ES-I3 (cell line): Measurements from ENCODE around the gene SDCCAG8.

Experiments
- H3K36me3 ChIP-seq: 2 replicates; pipeline ENCODE4 v1.6.1; 2013; ENCODE audit warnings: mild to moderate bottlenecking, low read length, control low read depth, moderate library complexity; ENCODE audit not compliant: insufficient read depth
- H3K4me1 ChIP-seq: 2 replicates; pipeline ENCODE4 v1.6.1; 2013; ENCODE audit warnings: mild to moderate bottlenecking, control low read depth, low read length; ENCODE audit not compliant: insufficient read depth
- H3K9ac ChIP-seq: 2 replicates; pipeline ENCODE4 v1.6.1; 2013; ENCODE audit warnings: low read depth, mild to moderate bottlenecking, low read length, moderate library complexity
- H3K9me3 ChIP-seq: 2 replicates; pipeline ENCODE4 v1.6.1; 2013; ENCODE audit warnings: mild to moderate bottlenecking, low read length, moderate library complexity; ENCODE audit not compliant: control insufficient read depth, insufficient read depth

Gene SDCCAG8

DNA sequence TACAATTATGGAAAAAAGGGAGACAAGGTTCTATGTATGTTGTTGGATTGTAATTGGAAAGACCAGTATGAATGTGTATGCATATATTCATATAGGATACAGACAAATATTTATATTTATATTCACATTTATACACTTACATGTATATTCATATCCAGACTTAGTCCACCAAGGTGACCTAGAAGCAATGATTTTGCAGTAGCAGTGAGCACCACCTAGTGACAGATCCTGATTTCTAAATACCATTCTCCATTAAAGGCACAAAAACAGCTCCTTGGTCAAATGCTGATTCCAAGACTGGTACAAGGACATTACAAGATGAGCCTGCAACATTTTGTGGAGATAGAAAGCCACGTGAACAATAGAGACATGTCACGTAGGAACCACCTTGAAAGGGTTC lies 153.4 kb downstream of the SDCCAG8 start:
- Histone ChIP-seq H3K9ac (no peak overlapping the region), H3K36me3 (no peaks in the 10 kb centered on the region), H3K9me3 (no peaks in the 10 kb centered on the region), H3K4me1 (peaks cover 22% of the 10 kb centered on the region; the same call in 1 of the 2 replicates)

DNA sequence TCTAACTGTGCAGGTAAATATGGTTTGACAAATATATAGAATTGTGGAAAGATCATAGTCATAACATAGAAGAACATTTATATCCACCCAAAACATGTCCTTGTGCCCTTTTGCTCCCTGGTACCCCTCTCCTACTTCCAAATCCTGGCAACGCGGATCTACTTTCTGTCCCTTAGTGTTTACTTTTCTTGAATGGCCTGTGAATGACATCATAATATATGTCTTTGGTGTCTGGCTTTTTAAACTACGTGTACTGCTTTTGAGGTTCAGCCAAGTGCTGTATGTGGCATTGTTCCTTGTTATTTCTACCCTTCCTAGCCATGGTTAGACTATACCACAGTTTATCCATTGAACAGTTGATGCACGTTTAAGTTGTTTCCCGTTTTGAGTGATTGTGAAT lies 155.6 kb downstream of the SDCCAG8 start:
- no peaks in the 10 kb centered on the region for H3K36me3 ChIP-seq
- H3K9me3 ChIP-seq = no peaks in the 10 kb centered on the region
- no peak overlapping the region for H3K9ac ChIP-seq
- peaks cover 28% of the 10 kb centered on the region; the same call in 1 of the 2 replicates for H3K4me1 ChIP-seq

DNA sequence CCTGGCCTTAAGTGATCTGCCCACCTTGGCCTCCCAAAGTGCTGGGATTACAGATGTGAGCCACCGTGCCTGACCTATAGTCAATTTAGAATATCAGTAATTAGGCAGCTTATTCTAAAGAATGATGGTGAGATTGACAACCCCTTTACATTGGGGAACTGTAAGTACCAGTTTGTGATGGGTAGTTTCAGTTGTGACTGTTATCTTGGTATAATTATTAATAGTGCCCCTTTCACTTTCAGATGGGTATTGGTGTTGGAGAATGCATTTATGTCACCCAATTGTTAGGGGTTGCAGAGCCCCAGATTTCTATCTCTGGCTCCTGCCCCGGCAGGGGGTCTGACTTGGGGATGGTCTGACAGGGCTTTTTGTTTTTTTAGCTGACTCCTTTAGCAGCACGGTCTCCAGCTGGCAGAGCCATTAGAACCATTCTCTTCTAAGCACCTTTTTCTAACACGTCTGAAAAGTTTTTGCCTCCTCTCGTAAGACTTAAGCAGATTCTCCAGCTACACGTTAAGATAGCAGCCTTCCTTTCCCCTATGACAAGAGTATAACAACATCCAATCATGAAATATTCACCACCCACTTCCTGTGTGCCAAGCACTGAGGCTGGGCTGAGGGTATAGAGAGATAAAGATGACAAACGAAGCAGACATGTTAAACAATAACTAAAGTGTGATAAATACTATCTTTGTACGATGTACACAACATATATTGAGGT lies 157.8 kb downstream of the SDCCAG8 start:
- Histone ChIP-seq H3K36me3 (no peaks in the 10 kb centered on the region), H3K4me1 (peaks cover 15% of the 10 kb centered on the region; the same call in 1 of the 2 replicates), H3K9ac (no peak overlapping the region), H3K9me3 (no peaks in the 10 kb centered on the region)

- no peaks in the 10 kb centered on the region for H3K36me3 ChIP-seq
- H3K9me3 ChIP-seq = no peaks in the 10 kb centered on the region
- H3K4me1 ChIP-seq = peaks cover 15% of the 10 kb centered on the region; the same call in 1 of the 2 replicates
- no peak overlapping the region for H3K9ac ChIP-seq
These were observed 158.3 kb downstream of the SDCCAG8 start for GRCh38 chr1:243414152-243414494.

DNA sequence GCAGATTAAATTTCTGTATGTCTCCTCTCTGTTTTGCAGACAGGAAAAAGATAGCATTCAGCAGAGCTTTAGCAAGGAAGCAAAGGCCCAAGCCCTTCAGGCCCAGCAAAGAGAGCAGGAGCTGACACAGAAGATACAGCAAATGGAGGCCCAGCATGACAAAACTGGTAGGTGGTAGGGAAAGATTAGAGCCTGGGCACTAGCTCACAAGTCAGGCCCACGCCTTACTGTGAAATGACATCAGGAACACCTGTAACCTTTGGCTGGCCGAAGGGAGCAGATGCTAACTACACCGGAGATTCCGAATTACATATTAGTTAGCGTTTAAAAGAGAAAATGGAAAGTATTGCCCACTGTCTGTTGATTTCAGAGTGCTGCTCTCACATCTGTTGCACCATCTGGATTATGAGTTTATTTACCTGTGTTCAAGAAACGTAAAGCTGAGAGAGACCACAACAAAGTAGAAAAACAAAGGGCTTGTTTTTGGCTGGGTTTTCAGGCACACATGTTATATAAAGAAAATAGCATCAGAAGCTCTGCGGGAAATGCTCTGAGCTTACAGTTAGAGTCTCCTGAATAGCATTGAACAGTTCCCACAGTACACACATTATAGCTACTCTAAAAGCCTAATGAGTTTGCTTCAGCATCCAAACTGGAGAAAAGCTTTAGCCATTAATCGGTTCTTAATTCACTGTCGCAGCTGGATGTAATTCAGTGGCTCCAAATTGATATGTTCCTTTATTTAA lies 160.0 kb downstream of the SDCCAG8 start:
- no peaks in the 10 kb centered on the region for H3K36me3 ChIP-seq
- no peak overlapping the region for H3K9ac ChIP-seq
- H3K9me3 ChIP-seq = no peaks in the 10 kb centered on the region
- peaks cover 15% of the 10 kb centered on the region; the same call in 1 of the 2 replicates for H3K4me1 ChIP-seq

- Histone ChIP-seq H3K9ac (no peak overlapping the region), H3K36me3 (no peaks in the 10 kb centered on the region), H3K4me1 (peaks cover 19% of the 10 kb centered on the region; the same call in 1 of the 2 replicates), H3K9me3 (no peaks in the 10 kb centered on the region)
These were observed 160.7 kb downstream of the SDCCAG8 start for GRCh38 chr1:243416495-243416894.

DNA sequence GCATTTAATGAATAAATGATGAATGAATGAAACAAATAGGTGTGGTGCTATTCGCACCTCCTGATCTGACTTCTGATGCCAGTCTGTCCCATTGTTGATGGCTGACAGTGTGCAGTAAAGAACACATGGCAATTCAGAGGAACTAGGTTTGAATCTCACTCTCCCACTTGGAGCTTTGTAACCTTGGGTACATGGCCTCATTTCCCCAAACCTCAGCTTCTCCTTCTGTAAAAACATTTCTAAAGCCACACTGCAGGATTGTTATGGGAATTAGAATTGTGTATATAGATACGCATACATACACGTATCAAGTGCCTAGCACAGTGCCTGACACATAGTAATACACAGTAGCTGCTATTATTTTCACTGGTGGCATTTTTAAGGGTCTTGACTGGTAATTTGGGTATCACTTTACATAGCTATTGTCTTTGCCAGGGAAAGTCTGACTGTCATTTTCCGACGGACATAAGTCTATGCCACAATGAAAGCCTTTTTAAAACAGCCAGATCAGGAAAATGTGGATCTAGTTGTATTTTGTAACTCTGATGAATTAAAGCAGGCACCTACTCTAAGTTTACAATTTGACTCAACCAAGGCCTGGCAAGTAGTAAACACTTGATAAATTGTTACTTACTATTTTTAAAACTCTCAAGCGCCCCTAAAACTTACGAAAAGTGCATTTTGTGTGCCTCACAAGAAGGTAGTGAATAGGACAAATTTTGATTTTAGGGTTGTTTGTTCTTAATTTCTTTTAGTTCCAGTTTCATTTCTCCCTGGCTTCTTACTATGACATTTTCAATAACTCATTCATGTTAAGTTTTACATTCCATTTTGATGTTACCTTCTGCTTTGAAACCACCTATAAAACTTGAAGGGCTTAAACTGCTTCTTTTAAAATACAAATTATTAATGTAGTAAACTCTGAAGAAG lies 164.4 kb downstream of the SDCCAG8 start:
- no peaks in the 10 kb centered on the region for H3K9me3 ChIP-seq
- H3K36me3 ChIP-seq = no peaks in the 10 kb centered on the region
- peaks cover 19% of the 10 kb centered on the region; the same call in 1 of the 2 replicates for H3K4me1 ChIP-seq
- H3K9ac ChIP-seq = no peak overlapping the region

DNA sequence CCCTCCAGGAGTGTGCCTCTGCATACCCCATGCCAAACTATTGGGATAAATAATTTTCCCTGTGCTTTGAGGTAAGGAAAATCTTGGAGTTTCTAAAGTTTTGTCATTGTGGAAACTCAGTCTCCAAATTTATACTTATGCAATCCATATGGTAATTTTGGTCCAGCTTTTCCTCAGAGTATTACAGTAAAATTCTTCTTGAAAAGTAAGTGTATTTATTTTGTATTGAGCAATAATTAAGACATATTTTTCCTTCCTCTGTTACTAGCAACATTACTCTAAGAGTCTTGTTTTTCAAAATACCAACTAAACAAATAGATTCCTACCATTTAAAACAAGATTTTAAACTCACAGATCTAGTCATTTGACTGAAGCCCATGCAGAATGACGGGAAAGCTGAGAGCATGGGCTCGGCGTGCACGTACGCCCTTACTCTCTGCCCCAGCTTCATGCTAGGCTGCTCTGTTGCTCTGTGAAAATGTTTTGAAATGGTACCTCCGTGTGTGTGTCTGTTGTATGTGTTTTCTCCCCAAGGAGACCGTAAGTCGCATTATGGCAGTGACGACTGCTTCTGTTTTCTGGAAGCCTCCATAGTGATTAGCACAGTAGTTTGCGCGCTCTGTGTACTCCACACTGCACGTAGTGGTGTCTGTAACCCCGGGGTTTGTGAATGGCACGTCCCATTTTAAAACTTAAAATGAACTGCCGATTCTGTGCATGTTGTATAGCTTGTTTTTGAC lies 165.3 kb downstream of the SDCCAG8 start:
- Histone ChIP-seq H3K36me3 (no peaks in the 10 kb centered on the region), H3K9ac (peak overlapping the region; percentile 4; the same call in 1 of the 2 replicates), H3K9me3 (no peaks in the 10 kb centered on the region), H3K4me1 (peaks cover 11% of the 10 kb centered on the region; the same call in 1 of the 2 replicates)

- peak overlapping the region; percentile 4; the same call in 1 of the 2 replicates for H3K9ac ChIP-seq
- no peaks in the 10 kb centered on the region for H3K9me3 ChIP-seq
- no peaks in the 10 kb centered on the region for H3K36me3 ChIP-seq
- peaks cover 11% of the 10 kb centered on the region; the same call in 1 of the 2 replicates for H3K4me1 ChIP-seq
These were observed 165.9 kb downstream of the SDCCAG8 start for GRCh38 chr1:243421784-243422183.

- Histone ChIP-seq H3K9me3 (no peaks in the 10 kb centered on the region), H3K36me3 (no peaks in the 10 kb centered on the region; the same call in 1 of the 2 replicates), H3K9ac (no peak overlapping the region), H3K4me1 (peaks cover 11% of the 10 kb centered on the region; the same call in 1 of the 2 replicates)
These were observed 166.5 kb downstream of the SDCCAG8 start for GRCh38 chr1:243422362-243422761.

- no peaks in the 10 kb centered on the region for H3K9me3 ChIP-seq
- H3K9ac ChIP-seq = no peak overlapping the region
- H3K36me3 ChIP-seq = no peaks in the 10 kb centered on the region; the same call in 1 of the 2 replicates
- H3K4me1 ChIP-seq = no peaks in the 10 kb centered on the region
These were observed 172.2 kb downstream of the SDCCAG8 start for GRCh38 chr1:243428084-243428483.

DNA sequence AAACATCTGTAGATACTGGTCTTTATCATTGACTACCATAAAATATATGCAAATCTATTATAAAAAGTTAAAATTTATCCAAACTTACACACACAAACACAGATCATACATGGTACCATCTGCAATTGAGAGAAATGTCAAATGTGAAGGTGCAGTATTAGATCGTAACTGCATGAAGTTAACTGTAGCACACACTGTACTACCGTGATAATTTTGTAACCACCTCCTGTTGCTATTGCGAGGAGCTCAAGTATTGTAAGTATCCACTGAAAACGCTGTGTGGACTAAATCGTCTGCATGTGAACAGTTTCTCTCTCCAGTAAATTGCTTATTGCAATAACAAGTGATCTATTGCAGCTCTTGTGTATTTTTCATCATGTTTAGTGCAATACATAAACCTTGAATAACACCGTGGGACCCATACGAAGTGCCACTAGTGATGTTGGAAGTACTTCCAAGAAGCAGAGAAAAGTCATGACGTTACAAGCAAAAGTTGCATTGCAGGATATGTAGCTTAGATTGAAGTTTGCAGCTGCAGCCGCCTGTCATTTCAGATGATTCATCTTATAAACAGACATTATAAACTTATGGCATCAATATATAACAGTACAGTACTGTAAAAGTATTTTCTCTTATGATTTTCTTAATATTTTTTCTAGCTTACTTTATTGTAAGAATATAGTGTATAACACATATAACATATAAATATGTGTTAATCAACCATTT lies 172.9 kb downstream of the SDCCAG8 start:
- Histone ChIP-seq H3K4me1 (no peaks in the 10 kb centered on the region), H3K9me3 (no peaks in the 10 kb centered on the region), H3K36me3 (no peaks in the 10 kb centered on the region; the same call in 1 of the 2 replicates), H3K9ac (no peak overlapping the region)

GRCh38 chr1:243431591-243431990 lies 175.8 kb downstream of the SDCCAG8 start:
- H3K4me1 ChIP-seq = no peaks in the 10 kb centered on the region
- H3K9ac ChIP-seq = no peak overlapping the region
- H3K9me3 ChIP-seq = no peaks in the 10 kb centered on the region
- no peaks in the 10 kb centered on the region; the same call in 1 of the 2 replicates for H3K36me3 ChIP-seq
